Choroid plexus epithelial cell (primary cell): ENCODE results near the gene CCDC194.

Experiments
- DNase-seq: peaks from one replicate; pipeline ENCODE4 v3.0.0-alpha.2; 2010; ENCODE audit warnings: low read depth
- H3K4me3 ChIP-seq: 2 replicates; pipeline ENCODE4 v1.5.1; 2011; ENCODE audit warnings: low read depth, mild to moderate bottlenecking, control low read depth, low read length, moderate library complexity
- CTCF ChIP-seq: conservative IDR thresholded peaks from 2 replicates; pipeline ENCODE4 v1.5.1; 2011; ENCODE audit warnings: low read depth, mild to moderate bottlenecking, control low read depth, inconsistent platforms, low read length, moderate library complexity

Gene CCDC194

GRCh38 chr19:17389288-17389687 lies 4.7 kb downstream of the CCDC194 start:
- DNase-seq, result no peak
- H3K4me3 ChIP-seq, result no peak overlapping the region
- no peak for TF ChIP-seq CTCF

DNA sequence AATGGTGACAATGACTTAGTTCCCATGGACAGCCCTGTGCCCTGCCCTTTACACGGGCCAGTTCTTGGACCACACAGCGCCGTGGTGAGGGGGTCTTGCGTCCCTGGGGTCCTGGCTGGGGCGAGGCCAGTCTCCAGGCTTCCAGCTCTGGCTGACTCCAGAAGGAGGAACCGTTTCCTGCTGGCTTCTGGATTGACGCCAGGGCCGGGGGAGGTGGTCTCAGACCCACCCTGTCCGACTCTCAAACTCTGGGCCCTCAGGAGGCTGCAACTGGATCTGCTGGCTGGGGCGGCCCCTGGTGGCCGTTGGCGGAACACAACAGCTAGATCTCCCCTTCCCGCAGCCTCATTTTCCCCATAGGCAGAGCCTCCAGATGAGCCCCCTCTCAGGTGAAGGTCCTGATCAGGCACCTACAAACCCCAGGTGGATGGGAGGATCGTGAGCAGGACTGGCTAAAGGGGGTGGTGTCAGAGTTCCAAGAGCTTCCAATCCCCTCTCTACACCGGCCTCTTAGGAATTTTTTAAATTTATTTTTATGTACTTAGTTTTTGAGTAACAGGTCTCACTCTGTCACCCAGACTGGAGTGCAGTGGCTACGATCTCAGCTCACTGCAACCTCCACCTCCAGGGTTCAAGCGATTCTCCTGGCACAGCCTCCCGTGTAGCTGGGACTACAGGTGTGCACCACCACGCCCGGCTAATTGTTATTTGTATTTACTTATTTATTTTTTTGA lies 8.0 kb downstream of the CCDC194 start:
- peak; percentile 65 for DNase-seq

GRCh38 chr19:17380426-17381138 lies 13.4 kb downstream of the CCDC194 start:
- no peak for TF ChIP-seq CTCF
- DNase-seq, result no peak
- no peak overlapping the region for H3K4me3 ChIP-seq

More for the DNA sequence above, 8.0 kb downstream of the CCDC194 start:
- no peak overlapping the region for H3K4me3 ChIP-seq
- peak; percentile 93 for TF ChIP-seq CTCF

DNA sequence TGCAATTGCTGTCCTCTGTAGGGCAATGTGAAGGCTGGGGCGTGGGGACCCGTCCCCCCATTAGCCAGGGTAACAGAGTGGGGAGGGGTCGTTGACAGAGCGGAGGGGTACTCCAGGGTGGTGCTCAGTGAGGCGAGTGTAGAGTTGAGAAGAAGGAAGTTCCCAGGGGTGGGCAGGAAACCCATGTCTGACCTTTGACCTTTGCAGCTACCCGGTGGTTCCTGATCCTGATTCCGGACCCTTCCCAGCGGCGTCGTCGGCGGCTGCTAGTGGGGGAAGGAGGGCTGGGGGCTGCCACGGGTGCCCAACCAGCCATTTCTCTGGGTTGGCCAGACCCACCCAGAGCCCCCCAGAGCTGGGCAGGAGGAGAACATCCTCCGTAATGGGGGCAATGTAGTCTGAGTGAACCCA lies 14.8 kb downstream of the CCDC194 start:
- no peak overlapping the region for H3K4me3 ChIP-seq
- TF ChIP-seq CTCF, result no peak

DNA sequence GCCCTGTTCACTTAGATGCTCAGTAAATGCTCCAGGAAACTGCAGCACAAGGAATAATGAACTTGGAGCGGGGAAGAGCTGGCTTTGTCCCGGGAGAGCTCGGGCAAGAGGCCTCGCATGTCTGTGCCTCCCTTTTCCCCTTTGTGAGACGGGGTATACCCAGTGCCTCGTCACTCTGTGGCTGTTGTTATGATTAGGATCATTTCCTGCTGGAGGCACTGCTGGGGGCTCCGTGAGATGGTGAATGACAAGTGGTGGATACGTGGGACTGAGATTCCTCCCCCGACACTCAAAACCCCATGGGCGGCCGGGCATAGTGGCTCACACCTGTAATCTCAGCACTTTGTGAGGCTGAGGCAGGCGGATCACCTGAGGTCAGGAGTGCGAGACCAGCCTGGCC lies 15.7 kb downstream of the CCDC194 start:
- no peak for DNase-seq
- no peak for TF ChIP-seq CTCF

More for the DNA sequence above, 14.8 kb downstream of the CCDC194 start:
- DNase-seq, result no peak

GRCh38 chr19:17376935-17377600 lies 16.9 kb downstream of the CCDC194 start, which contains the start of gene PLVAP:
Gene PLVAP, minus strand, starts transcription at chr19:17377342. Its CDS starts 54 bp downstream, at chr19:17377288.
- no peak for DNase-seq
- no peak for TF ChIP-seq CTCF
- H3K4me3 ChIP-seq, result no peak within 1 kb of the TSS

More for the DNA sequence above, 15.7 kb downstream of the CCDC194 start:
- no peak overlapping the region for H3K4me3 ChIP-seq
